ENCODE results near the gene LHX4.

LHX4 gene

GRCh38 chr1:180247061-180247460 lies 17.0 kb downstream of the LHX4 start:
- no peak for DNase-seq

GRCh38 chr1:180247580-180247979 lies 17.5 kb downstream of the LHX4 start:
- no peak for DNase-seq

DNA sequence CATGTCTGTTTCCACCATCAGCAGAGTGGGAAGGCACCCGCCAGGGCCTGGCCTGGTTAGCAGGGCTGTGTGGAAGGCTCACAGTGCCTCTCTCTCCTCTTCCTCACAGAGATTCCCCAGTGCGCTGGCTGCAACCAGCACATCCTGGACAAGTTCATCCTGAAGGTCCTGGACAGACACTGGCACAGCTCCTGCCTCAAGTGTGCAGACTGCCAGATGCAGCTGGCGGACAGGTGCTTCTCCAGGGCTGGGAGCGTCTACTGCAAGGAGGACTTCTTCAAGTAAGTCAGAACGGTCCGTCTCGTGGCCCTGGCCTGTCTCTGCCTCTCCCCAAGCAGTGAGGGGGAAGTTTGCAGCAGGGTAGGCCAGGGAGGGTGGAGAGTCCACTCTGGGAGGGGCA lies 18.1 kb downstream of the LHX4 start:
- no peak for DNase-seq

GRCh38 chr1:180248731-180249681 lies 18.9 kb downstream of the LHX4 start:
- no peak for DNase-seq

- DNase-seq: no peak
Observed at GRCh38 chr1:180249725-180250498, 19.8 kb downstream of the LHX4 start.

GRCh38 chr1:180250499-180250770 lies 20.4 kb downstream of the LHX4 start:
- DNase-seq: no peak

GRCh38 chr1:180250883-180251509 lies 20.9 kb downstream of the LHX4 start:
- no peak for DNase-seq

GRCh38 chr1:180251526-180252305 lies 21.7 kb downstream of the LHX4 start:
- DNase-seq: no peak

- DNase-seq: peak; percentile 46 to 72
Observed at GRCh38 chr1:180252638-180253536, 22.8 kb downstream of the LHX4 start.

GRCh38 chr1:180253585-180254495 lies 23.8 kb downstream of the LHX4 start:
- DNase-seq: no peak

DNA sequence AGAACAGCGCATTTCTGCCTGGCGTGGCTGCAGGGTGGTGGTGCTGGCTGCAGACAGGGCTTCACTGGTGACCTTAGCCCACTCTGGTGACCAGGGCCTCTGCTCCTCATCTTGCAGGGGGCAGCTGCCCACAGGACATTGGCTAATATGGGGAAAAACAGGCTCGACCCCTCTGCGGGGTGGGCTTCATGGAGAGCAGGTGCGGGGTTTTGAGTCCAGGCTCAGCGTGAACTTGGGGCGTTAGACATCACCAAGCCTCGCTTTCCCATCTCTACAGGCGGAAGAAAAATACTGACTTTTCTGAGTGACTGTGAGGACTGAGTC lies 24.4 kb downstream of the LHX4 start:
- DNase-seq: no peak

DNA sequence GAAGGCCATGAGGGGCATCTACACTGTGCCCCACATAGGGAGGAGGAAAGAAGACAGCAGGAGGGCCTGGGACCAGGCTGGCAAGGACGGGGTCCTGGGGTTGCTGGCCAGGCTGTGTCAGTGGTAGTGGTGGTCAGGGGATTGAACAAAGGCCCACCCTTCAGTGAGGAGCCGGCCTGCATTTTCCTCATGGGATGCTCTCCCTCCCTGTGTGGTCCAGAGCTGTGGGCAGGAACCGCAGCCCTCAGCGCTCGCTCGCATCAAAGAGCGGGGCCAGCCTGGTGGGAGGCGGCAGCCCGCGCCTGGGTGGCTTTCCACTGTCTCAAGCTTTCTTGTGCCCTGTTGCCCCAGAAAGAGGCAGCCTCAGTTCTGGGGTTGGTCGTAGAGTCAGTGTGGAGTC lies 24.8 kb downstream of the LHX4 start:
- DNase-seq: no peak

- no peak for DNase-seq
Observed at GRCh38 chr1:180255536-180256340, 25.7 kb downstream of the LHX4 start.

DNA sequence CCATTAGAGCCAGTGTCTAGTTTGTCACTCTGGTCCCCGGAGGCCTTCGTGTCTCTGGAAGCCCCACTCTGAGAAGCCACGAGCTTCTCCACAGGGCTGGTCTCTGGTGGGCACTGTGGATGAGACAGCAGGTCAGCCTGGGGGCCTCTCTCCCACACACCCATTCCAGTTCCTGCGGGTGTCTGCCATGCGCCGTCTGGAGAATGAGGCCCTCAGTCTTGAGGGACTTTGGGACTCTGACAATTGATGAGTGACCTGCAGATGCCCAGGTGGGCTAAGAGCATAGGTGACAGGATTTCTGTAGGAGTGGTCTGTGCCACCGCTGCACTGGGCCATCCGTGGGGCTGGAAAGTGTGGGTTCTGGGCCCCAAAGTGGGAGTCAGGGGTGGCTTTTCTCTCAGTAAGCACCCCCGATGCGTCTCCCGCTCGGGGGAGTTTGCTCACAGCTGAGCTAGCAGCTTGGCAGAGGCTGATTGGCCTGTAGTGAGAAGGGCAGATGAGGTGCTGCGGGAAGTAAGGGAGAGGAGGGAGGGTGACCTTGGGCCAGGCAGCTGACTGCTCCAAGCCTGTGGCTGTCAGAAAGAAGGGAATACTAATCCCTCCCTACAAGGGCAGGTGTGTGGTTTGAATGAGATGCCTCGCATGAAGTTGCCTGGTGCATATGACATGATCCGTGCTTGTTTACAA lies 26.4 kb downstream of the LHX4 start:
- DNase-seq: no peak

DNA sequence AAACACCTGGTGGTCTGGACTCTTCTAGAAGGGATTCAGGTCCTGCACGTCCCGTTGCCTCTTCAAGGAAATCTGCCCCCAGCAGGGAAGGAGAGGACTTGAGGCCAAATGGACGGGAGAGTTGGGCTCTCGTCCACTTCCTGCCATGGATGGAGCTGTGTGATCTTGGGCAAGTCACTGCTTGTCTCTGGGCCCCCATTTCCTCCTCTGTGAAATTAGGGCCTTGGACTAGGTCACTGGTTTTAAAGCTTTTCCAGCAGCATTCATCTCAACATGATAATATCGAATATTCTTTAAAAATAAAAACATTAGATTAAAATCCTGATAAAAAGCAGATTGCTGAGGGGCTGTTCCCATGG lies 26.9 kb downstream of the LHX4 start:
- no peak for DNase-seq

- no peak for DNase-seq
Observed at GRCh38 chr1:180257486-180257885, 27.4 kb downstream of the LHX4 start.

- DNase-seq: no peak
Observed at GRCh38 chr1:180258290-180258689, 28.2 kb downstream of the LHX4 start.

DNA sequence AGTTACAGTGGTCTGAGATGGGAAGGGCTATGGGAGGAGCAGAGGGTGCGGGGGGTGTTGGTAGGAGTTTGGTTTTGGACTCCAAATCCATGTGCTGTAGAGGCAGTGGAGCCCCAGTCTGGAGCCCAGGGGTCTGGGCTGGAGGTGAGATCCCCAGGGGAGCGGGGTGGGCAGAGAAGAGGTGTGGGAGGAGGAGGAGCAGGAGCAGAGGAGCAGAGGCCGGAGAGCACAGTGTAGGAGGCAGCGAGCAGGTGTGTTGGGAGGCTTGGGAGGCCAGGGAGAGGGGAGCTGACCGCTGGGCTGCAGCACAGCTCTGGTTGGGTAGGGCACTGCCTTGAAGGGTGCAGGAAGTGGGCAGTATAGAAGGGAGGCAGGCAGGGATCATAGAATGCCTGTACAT lies 28.9 kb downstream of the LHX4 start:
- no peak for DNase-seq

All from NCI-H2081 (cell line).